ENCODE measurements around the gene NGF. TPM values are rescaled to one million over a fixed set of nuclear protein-coding genes. Genes with fewer than 3 reads are reported as not detected.

NGF gene
- total and polyA plus RNA-seq, 2 of the 4 experiments (the other 2 are of a cell fraction): 12.5 to 21.7 TPM

- Histone ChIP-seq H3K9me1 (ENCODE audit: insufficient read depth, low read length) (no peaks in the 10 kb centered on the region), H2AK5ac (ENCODE audit: low read depth, low read length) (no peak overlapping the region), H2AFZ (replicated peaks; ENCODE audit: low read length, poor library complexity) (no peak overlapping the region), H4K8ac (ENCODE audit: low read depth in 2 of 2, low read length in 2 of 2) (no peak overlapping the region), H2BK20ac (ENCODE audit: low read depth, low read length) (no peak overlapping the region), H3K27me3 (ENCODE audit: control insufficient read depth, insufficient read depth, low read length) (peaks cover 2% of the 10 kb centered on the region; the same call in 1 of the 2 replicates), H2AK9ac (replicated peaks; ENCODE audit: low read depth, low read length, poor library complexity) (no peak overlapping the region), H3K14ac (replicated peaks; ENCODE audit: low read depth, low read length) (no peak overlapping the region), H3K79me1 (ENCODE audit: low read depth in 1 of 2, low read length in 2 of 2) (no peaks in the 10 kb centered on the region), H3K36me3 (ENCODE audit: control insufficient read depth, insufficient read depth, low read length) (no peaks in the 10 kb centered on the region), H3K4ac (ENCODE audit: low read depth, low read length) (no peak overlapping the region), H3K56ac (ENCODE audit: extremely low read depth, insufficient read depth, low read length) (no peak overlapping the region), H4K5ac (ENCODE audit: low read depth, low read length) (no peak overlapping the region), H3K27ac (ENCODE audit: insufficient read depth, low read length) (no peak overlapping the region), H3K9me3 (ENCODE audit: control insufficient read depth, insufficient read depth, low read length) (no peaks in the 10 kb centered on the region), H3K4me3 (ENCODE audit: insufficient read depth, low read depth, low read length) (no peak overlapping the region), H3K18ac (ENCODE audit: low read depth, low read length) (no peak overlapping the region), H3K4me2 (ENCODE audit: low read depth, low read length) (no peak overlapping the region), H2BK120ac (ENCODE audit: low read depth, low read length) (no peak overlapping the region), H4K20me1 (ENCODE audit: insufficient read depth, low read length) (no peaks in the 10 kb centered on the region), H2BK5ac (ENCODE audit: low read depth, low read length, poor library complexity, severe bottlenecking) (no peak overlapping the region), H4K91ac (ENCODE audit: insufficient read depth, low read depth, low read length) (no peak overlapping the region), H3K23ac (ENCODE audit: low read depth, low read length) (no peak overlapping the region), H2BK15ac (ENCODE audit: low read depth, low read length) (no peak overlapping the region), H3K9ac (ENCODE audit: low read depth, low read length) (no peak overlapping the region), H3K4me1 (ENCODE audit: control insufficient read depth, insufficient read depth, low read length) (no peaks in the 10 kb centered on the region)
- no peak for ATAC-seq (ENCODE audit: low read depth)
- CTCF ChIA-PET: interaction anchor here (0.6 kb wide), 1 partner anchor 1763 kb away, joined by 3 read pairs; no protein-coding TSS in a partner anchor
- DNase-seq: no peak
- POLR2A ChIA-PET (ENCODE audit: unreplicated experiment): no interaction called here
- dilution Hi-C loops (cut with HindIII; ENCODE audit: low sequenced_read_pairs, unreplicated experiment): no loop called here
- no TSS peak for BruUV-seq (replicated peaks)
- intact Hi-C loops (cut with micrococcal nuclease): no loop called here
- in situ Hi-C loops (cut with MboI; ENCODE audit: low sequenced_read_pairs): no loop called here
- no CpG with 5 or more reads among the region's 2 CpGs for WGBS, 2 experiments (ENCODE audit: extremely low coverage in 2 of 2, insufficient read length in 1 of 2)
- TF ChIP-seq FOS (IDR thresholded peaks at IDR 0.05; ENCODE audit: low read depth, low read length): no peak
- no peak for TF ChIP-seq RFX5 (IDR thresholded peaks at IDR 0.05; ENCODE audit: low read depth, low read length)
- TF ChIP-seq CHD1 (IDR thresholded peaks at IDR 0.05; ENCODE audit: low read depth, low read length): no peak
- TF ChIP-seq NFE2L2 (IDR thresholded peaks at IDR 0.05; ENCODE audit: low read depth, low read length): no peak
- no peak for TF ChIP-seq RAD21 (IDR thresholded peaks at IDR 0.05; ENCODE audit: low read length)
- TF ChIP-seq BHLHE40 (IDR thresholded peaks at IDR 0.05; ENCODE audit: low read depth, low read length): no peak
- TF ChIP-seq MAZ (IDR thresholded peaks at IDR 0.05; ENCODE audit: borderline replicate concordance, low read depth, low read length): no peak
- TF ChIP-seq USF2 (IDR thresholded peaks at IDR 0.05; ENCODE audit: low read depth, low read length): no peak
- TF ChIP-seq ELK1 (IDR thresholded peaks at IDR 0.05; ENCODE audit: borderline replicate concordance, low read depth, low read length): no peak
- no peak for TF ChIP-seq RCOR1 (IDR thresholded peaks at IDR 0.05; ENCODE audit: insufficient replicate concordance, low read length)
- TF ChIP-seq CTCF (conservative IDR thresholded peaks at IDR 0.05; ENCODE audit: low read depth, low read length): no peak
- no peak for TF ChIP-seq MXI1 (IDR thresholded peaks at IDR 0.05; ENCODE audit: borderline replicate concordance, low read depth, low read length)
- TF ChIP-seq MAFK (IDR thresholded peaks at IDR 0.05; ENCODE audit: low read depth, low read length): no peak
- no peak for TF ChIP-seq POLR2A (IDR thresholded peaks at IDR 0.05; ENCODE audit: low read depth, low read length)
- no peak for TF ChIP-seq SMC3 (IDR thresholded peaks at IDR 0.05; ENCODE audit: low read depth, low read length)
- no peak for TF ChIP-seq CEBPB (IDR thresholded peaks at IDR 0.05; ENCODE audit: low read depth, low read length)
Observed at GRCh38 chr1:115355069-115355468, 17.0 kb upstream of the NGF start.

Data from IMR-90 (cell line).